IPS DF 6.9 (cell line): ENCODE data around the gene CTSW.

Source experiments
- DNase-seq: peaks from one replicate; pipeline ENCODE4 v3.0.0-alpha.2; 2013; ENCODE audit warnings: low read depth, low spot score
- H3K27ac ChIP-seq: one replicate; pipeline ENCODE4 v1.5.1; 2013; ENCODE audit warnings: low read length, control low read depth
- H3K27me3 ChIP-seq: 2 replicates; pipeline ENCODE4 v1.6.1; 2013; ENCODE audit warnings: mild to moderate bottlenecking, low read length; ENCODE audit not compliant: control insufficient read depth, insufficient read depth
- H3K36me3 ChIP-seq: 2 replicates; pipeline ENCODE4 v1.6.1; 2013; ENCODE audit warnings: low read length; ENCODE audit not compliant: control insufficient read depth, insufficient read depth
- H3K4me1 ChIP-seq: 2 replicates; pipeline ENCODE4 v1.6.1; 2013; ENCODE audit warnings: low read length; ENCODE audit not compliant: control insufficient read depth, insufficient read depth
- H3K4me3 ChIP-seq: 2 replicates; pipeline ENCODE4 v1.5.1; 2013; ENCODE audit warnings: mild to moderate bottlenecking, low read length
- H3K9me3 ChIP-seq: 2 replicates; pipeline ENCODE4 v1.6.1; 2013; ENCODE audit warnings: low read length, inconsistent platforms; ENCODE audit not compliant: control insufficient read depth, insufficient read depth
- WGBS: extraction: QIAGEN DNeasy Blood & Tissue Kit; methylation state at CpG from one replicate; pipeline ENCODE4 v1.1.7; 2013; ENCODE audit warnings: mixed read lengths, missing lambda C conversion rate; ENCODE audit not compliant: insufficient read length, insufficient coverage; 5-methylcytosine and 5-hydroxymethylcytosine counted together

CTSW gene

DNA sequence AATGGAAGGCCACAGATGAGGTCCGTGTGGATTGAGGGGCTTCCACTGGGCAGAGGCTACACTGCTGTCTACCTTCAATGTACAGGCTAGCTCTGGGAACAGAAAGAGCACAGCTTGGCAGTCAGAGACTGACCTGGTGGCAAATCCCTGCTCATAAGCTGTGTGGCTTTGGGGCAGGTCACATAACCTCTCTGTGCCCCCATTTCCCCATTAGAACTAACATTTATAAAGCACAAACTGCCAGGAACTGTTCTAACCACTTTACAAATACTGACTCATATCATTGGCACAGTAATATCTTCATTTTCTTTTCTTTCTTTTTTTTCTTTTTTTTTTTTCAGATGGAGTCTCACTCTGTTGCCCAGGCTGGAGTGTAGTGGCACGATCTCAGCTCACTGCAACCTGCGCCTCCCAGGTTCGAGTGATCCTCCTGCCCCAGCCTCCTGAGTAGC, 17.4 kb downstream of the CTSW start:
- Histone ChIP-seq H3K4me1 (peaks cover 4% of the 10 kb centered on the region; the same call in 1 of the 2 replicates), H3K27me3 (peaks cover 11% of the 10 kb centered on the region; the same call in 1 of the 2 replicates), H3K36me3 (no peaks in the 10 kb centered on the region), H3K27ac (no peak overlapping the region), H3K4me3 (no peak overlapping the region), H3K9me3 (no peaks in the 10 kb centered on the region)
- no CpG with 5 or more reads among the region's 4 CpGs for WGBS
- DNase-seq: no peak

DNA sequence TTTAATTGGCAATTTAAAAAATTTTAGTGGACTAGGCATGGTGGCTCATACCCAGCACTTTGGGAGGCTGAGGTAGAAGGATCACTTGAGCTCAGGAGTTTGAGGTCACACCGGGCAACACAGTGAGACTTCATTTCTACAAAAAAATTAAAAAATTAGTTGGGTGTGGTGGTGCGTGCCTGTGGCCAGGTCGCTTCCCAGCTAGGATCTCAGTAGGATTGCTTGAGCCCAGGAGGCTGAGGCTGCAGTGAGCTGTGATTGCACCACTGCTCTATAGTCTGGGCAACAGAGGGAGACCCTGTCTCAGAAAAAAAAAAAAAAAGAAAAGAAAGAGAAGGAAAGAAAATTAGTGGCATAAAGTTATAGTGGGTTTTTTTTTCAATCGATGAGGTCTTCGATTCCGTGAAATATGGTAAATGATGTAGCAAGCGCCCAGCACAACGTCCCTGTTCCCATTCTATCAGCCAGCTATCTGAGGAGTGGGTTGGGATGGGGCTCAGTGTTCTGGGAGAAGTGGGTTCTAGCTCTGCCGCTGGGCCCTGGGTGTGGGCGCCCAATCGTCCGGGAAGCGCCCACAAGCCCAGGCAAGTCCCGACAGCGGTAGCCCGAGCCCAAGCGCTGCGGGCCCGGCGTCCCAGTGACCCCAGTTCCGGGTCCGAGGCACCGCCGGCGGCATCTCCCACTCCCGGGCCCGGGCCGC, 19.2 kb downstream of the CTSW start:
- Histone ChIP-seq H3K4me3 (peak overlapping the region; percentile 48; the same call in 1 of the 2 replicates), H3K27me3 (peaks cover 13% of the 10 kb centered on the region; the same call in 1 of the 2 replicates), H3K9me3 (no peaks in the 10 kb centered on the region), H3K27ac (no peak overlapping the region), H3K36me3 (no peaks in the 10 kb centered on the region), H3K4me1 (no peaks in the 10 kb centered on the region)
- no peak for DNase-seq
- no CpG with 5 or more reads among the region's 28 CpGs for WGBS

DNA sequence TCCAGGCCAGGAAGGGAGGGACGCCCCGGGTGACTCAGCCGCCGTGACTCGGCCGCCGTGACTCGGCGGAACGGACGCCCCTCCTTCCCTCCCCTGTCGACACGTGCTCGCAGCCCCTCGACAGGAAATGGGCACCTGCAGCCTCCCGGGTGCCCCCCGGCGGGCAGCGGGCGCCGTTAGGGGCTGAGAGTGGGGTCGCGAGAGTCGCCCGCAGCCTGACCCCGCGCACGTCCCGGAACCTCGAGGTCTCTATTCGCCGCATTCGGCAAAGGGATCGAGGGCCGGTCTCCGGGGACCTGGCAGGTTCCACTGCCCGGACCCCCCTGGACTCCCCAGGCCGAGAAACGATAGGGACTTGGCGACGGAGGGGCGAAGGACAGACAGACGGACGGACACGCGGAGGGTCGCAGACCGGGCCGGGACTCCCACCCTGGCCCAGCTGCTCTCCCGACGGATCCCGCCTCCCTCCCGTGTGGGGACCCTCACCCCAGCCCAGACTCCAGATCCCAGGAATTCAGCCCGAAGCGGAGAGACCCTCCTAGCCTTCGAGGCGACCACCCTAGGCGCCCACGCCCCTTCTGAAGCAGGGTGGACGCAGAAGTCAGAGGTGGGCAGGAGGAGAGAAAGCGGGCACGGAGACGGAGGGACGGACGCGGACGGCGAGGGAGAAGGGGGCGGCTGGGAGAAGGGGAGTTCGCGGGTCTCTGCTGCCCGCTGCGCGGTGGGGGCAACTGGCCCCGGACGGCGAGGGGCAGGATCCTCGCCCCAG, 19.9 kb downstream of the CTSW start:
- H3K4me1 ChIP-seq: no peaks in the 10 kb centered on the region
- H3K27ac ChIP-seq: no peak overlapping the region
- no peaks in the 10 kb centered on the region for H3K36me3 ChIP-seq
- H3K4me3 ChIP-seq: peak overlapping the region; percentile 48; the same call in 1 of the 2 replicates
- no peaks in the 10 kb centered on the region for H3K9me3 ChIP-seq
- WGBS: no CpG with 5 or more reads among the region's 78 CpGs
- no peak for DNase-seq
- H3K27me3 ChIP-seq: peaks cover 13% of the 10 kb centered on the region; the same call in 1 of the 2 replicates

DNA sequence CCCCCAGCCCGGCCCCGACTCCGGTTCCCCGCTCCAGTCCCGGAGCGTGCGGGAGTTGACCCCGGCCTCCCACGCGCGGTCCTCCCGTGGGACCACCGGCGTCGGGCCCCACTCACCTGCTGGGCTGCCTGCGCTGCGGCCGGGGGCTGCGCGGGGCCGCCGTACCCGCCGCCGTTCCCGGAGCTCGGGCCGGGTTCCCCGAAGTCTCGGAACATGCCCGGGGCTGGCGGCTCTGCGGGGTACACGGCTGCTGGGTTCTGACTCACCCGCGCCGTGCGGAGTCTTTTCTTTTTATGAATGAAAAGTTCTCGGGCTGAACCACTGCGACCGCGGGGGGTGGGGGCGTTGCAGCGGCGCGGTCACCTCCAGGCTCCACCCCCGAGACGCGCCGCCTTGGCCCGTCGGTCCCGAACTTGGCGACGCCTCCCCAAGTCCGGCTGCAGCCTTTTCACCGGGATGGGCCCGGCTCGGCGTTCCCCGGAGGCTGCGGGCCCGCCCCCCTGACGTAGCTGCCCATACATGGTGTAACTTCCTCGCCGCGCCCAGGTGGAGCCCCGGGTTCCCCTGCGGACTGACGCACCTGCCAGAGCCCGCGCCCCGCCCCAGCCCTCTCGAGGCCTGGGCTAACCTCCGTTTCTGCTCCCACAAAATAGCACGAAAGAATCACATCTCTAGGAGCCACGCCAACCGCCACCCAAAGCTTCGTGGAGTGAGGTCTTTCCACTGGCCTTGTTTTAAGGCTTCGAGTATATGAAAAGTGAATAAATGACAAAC, 20.7 kb downstream of the CTSW start, which contains the start of gene FOSL1:
Gene FOSL1, minus strand, starts transcription at position 264 of the 774 bp plus-strand sequence. Its CDS starts 49 bp downstream, at position 215.
- Histone ChIP-seq H3K4me1 (no peaks in the 10 kb centered on the region), H3K27ac (no peak within 1 kb of the TSS), H3K4me3 (peak within 1 kb of the TSS; percentile 48; the same call in 1 of the 2 replicates), H3K36me3 (no peaks in the 10 kb centered on the region), H3K9me3 (no peaks in the 10 kb centered on the region), H3K27me3 (peaks cover 13% of the 10 kb centered on the region; the same call in 1 of the 2 replicates)
- no peak for DNase-seq
- no CpG with 5 or more reads among the region's 80 CpGs for WGBS

DNA sequence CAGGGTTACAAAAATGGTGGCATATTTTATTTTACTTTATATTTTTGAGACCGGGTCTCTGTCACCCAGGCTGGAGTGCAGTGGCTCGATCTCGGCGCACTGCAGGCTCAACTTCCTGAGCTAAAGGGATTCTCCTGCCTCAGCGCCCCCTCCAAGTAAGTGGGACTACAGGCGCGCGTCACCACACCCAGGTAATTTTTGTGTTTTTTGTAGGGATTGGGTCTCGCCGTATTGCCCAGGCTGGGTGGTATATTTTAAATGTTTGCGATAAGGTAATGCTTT, 21.2 kb downstream of the CTSW start:
- no peaks in the 10 kb centered on the region for H3K4me1 ChIP-seq
- H3K9me3 ChIP-seq: no peaks in the 10 kb centered on the region
- H3K27me3 ChIP-seq: peaks cover 13% of the 10 kb centered on the region; the same call in 1 of the 2 replicates
- H3K4me3 ChIP-seq: no peak overlapping the region
- WGBS: no CpG with 5 or more reads among the region's 11 CpGs
- no peaks in the 10 kb centered on the region for H3K36me3 ChIP-seq
- no peak overlapping the region for H3K27ac ChIP-seq
- no peak for DNase-seq

DNA sequence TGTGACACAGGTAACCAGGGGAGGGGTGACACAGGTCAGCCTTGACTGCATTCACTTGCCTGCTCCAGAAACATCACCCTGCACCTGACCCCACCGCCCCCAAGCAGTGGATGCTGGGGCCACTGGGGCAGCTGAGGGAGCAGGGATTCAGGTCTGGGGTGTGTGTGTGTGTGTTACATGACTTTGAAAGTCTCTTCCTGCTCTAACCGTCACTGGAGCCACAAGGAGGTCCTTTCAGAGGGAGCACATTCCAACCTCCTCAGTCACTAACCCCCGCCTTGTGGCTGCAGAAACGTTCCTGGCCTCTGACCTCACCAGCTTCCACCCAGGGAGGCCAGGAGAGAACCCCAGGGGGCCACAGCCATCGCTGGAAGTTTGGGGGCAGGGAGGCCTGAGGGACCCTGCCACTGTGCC, 23.4 kb downstream of the CTSW start:
- H3K4me1 ChIP-seq: no peaks in the 10 kb centered on the region
- no peak overlapping the region for H3K27ac ChIP-seq

DNA sequence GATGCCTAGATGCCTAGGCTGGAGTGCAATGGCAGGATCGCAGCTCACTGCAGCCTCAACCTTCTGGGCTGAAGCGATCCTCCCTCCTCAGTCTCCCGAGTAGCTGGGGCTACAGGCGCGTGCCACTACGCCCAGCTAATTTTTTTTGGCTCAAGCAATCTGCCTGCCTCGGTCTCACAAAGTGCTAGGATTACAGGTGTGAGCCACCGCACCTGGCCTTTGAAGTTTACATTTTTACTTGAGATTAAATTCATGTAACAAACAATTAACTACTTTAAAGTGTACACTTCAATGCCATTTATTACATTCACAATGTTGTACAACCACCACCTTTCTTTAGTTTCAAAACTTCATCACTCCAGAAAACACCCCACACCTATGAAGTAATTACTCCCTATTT, 24.1 kb downstream of the CTSW start:
- peaks cover 13% of the 10 kb centered on the region; the same call in 1 of the 2 replicates for H3K27me3 ChIP-seq
- no CpG with 5 or more reads among the region's 8 CpGs for WGBS
- H3K36me3 ChIP-seq: no peaks in the 10 kb centered on the region
- H3K4me3 ChIP-seq: no peak overlapping the region
- no peak for DNase-seq
- H3K27ac ChIP-seq: no peak overlapping the region
- H3K4me1 ChIP-seq: no peaks in the 10 kb centered on the region
- no peaks in the 10 kb centered on the region for H3K9me3 ChIP-seq

More for the DNA sequence above, 23.4 kb downstream of the CTSW start:
- WGBS: no CpG with 5 or more reads among the region's 5 CpGs
- Histone ChIP-seq H3K27me3 (peaks cover 13% of the 10 kb centered on the region; the same call in 1 of the 2 replicates), H3K36me3 (no peaks in the 10 kb centered on the region), H3K4me3 (no peak overlapping the region), H3K9me3 (no peaks in the 10 kb centered on the region)
- DNase-seq: no peak

DNA sequence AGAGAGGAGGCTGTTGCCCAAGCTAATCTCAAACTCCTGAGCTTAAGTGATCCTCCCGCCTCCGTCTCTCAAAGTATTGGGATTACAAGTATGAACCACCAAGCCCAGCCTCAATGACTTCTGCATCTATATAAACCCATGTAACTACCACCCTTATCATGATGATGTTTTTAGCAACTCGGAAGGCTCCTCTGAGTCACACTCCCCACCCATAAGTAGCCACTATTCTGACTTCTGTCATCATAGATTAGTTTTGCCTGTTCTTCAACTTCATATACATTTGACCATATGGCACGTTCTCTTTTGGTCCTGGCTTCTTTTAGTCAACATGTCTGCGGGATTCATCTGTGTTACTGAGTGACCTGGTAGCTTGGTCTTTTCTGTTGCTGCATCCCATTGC, 27.0 kb downstream of the CTSW start:
- Histone ChIP-seq H3K36me3 (no peaks in the 10 kb centered on the region), H3K27me3 (peaks cover 5% of the 10 kb centered on the region; the same call in 1 of the 2 replicates), H3K9me3 (no peaks in the 10 kb centered on the region), H3K4me1 (peaks cover 1% of the 10 kb centered on the region; the same call in 1 of the 2 replicates), H3K27ac (no peak overlapping the region), H3K4me3 (no peak overlapping the region)
- no peak for DNase-seq
- no CpG with 5 or more reads among the region's 5 CpGs for WGBS

DNA sequence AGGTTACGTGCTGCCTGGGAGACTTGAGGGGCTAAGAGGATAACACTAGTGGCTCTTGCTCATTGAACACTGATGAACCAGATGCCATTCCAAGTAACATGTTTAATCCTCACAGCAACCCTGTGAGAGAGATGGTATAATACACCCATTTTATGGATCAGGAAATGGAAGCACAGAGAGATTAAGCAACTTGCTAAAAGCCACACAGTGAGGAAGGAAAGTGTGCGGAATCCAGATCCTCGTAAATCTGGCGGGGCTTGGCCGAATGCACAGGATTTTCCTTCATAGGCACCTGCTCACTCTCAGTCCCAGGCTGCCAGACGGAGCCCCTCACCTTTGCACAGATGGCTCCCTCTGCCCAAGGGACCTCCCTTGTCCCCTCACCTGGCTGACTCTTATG, 28.2 kb downstream of the CTSW start:
- DNase-seq: no peak
- no peaks in the 10 kb centered on the region for H3K36me3 ChIP-seq
- no peaks in the 10 kb centered on the region; the same call in 1 of the 2 replicates for H3K27me3 ChIP-seq
- no peak overlapping the region for H3K27ac ChIP-seq
- WGBS: no CpG with 5 or more reads among the region's 6 CpGs
- H3K4me3 ChIP-seq: no peak overlapping the region
- peaks cover 1% of the 10 kb centered on the region; the same call in 1 of the 2 replicates for H3K4me1 ChIP-seq
- no peaks in the 10 kb centered on the region for H3K9me3 ChIP-seq
